ENCODE data around the gene ATG101. TPM values are rescaled to one million over a fixed set of nuclear protein-coding genes. Genes with fewer than 3 reads are reported as not detected.

The ATG101 gene
- total RNA-seq, 1 experiment from 2014 or later: 78.6 TPM

DNA sequence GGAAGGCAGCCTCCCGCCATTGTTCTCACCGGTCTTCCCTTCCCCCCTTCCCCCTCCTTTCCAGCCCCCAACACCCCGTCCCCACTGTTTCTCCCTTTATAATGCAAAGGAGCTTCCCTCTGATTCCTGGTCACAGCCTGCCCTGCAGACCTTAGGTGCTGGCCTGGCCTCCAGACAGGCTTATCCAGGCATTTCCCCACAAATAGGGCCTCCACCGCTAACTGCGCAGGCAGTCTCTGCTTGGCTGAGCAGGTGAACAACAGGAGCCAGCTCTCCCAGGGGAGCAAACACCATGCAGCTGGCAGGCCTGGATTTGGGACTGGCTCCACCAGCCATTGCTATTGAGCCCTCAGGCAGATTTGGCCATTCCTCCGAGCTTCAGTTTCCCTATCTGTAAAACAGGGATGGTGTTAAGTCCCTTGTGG, 55.7 kb downstream of the ATG101 start:
- Histone ChIP-seq H3K36me3 (no peaks in the 10 kb centered on the region), H3K4me1 (replicated peaks) (no peaks in the 10 kb centered on the region), H3K9me3 (replicated peaks) (no peaks in the 10 kb centered on the region), H3K4me3 (no peak overlapping the region), H3K27ac (no peak overlapping the region), H3K27me3 (replicated peaks) (no peaks in the 10 kb centered on the region)
- no peak for DNase-seq (ENCODE audit: low read depth in 1 of 2, low spot score in 2 of 2)

DNA sequence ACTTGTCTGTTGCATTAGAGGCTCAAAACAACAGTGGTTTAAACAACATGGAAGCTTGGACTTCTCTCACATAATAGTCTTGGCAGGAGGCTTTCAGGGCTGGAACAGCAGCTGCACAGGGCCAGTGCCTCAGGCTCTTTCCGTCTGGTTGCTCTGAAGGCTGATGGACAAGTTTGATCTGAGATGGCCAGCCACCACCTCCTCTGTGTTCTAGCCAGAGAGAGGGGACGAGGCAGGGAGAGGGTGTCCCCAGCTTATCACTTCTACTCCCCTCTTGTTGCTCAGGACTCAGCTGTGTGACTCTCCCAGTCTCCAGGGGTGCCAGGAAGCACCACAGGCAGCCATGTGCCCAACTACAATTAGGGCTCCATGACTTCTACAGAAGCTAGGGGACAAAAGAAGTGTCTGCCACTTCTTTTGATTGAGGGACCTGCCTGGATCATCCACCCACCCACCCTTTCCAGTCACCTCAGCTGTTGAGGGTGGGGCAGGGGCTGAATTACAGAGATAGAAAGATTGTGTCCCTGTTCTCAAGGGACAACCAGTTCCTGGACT, 56.3 kb downstream of the ATG101 start:
- H3K27ac ChIP-seq: no peak overlapping the region
- H3K4me1 ChIP-seq (replicated peaks): no peaks in the 10 kb centered on the region
- H3K36me3 ChIP-seq: no peaks in the 10 kb centered on the region
- no peaks in the 10 kb centered on the region for H3K27me3 ChIP-seq (replicated peaks)
- H3K4me3 ChIP-seq: no peak overlapping the region
- no peak for DNase-seq (ENCODE audit: low read depth in 1 of 2, low spot score in 2 of 2)
- H3K9me3 ChIP-seq (replicated peaks): no peaks in the 10 kb centered on the region

Other genes starting within 250 kb of the ATG101 start
- gene FIGNL2, start 221.3 kb upstream of the ATG101 start, total RNA-seq (2014; rRNA removed; shearing (Covaris generic)): not detected in 2 replicates
- not detected in 2 replicates for gene ANKRD33, start 181.9 kb upstream of the ATG101 start, total RNA-seq (2014; rRNA removed; shearing (Covaris generic))
- gene ACVRL1, start 162.5 kb upstream of the ATG101 start, total RNA-seq (2014; rRNA removed; shearing (Covaris generic)): 23.3 and 27.6 TPM in 2 replicates
- 3.3 and 3.8 TPM in 2 replicates for gene ACVR1B, start 118.3 kb upstream of the ATG101 start, total RNA-seq (2014; rRNA removed; shearing (Covaris generic))
- gene TAMALIN, start 63.0 kb upstream of the ATG101 start, total RNA-seq (2014; rRNA removed; shearing (Covaris generic)): 6.8 and 13.1 TPM in 2 replicates
- 3.7 and 7.0 TPM in 2 replicates for gene NR4A1, start 18.5 kb upstream of the ATG101 start, total RNA-seq (2014; rRNA removed; shearing (Covaris generic))
- not detected in 2 replicates for gene SMIM41, start 9.7 kb downstream of the ATG101 start, total RNA-seq (2014; rRNA removed; shearing (Covaris generic))
- 1.5 and 4.0 TPM in 2 replicates for gene KRT80, start 122.0 kb downstream of the ATG101 start, total RNA-seq (2014; rRNA removed; shearing (Covaris generic))
- 2.1 and 16.1 TPM in 2 replicates for gene KRT7, start 163.3 kb downstream of the ATG101 start, total RNA-seq (2014; rRNA removed; shearing (Covaris generic))
- 0.37 TPM in 1 of 2 replicates, not detected in the other for gene KRT86, start 204.7 kb downstream of the ATG101 start, total RNA-seq (2014; rRNA removed; shearing (Covaris generic))
- gene KRT81, start 221.6 kb downstream of the ATG101 start, total RNA-seq (2014; rRNA removed; shearing (Covaris generic)): 0.13 TPM in 1 of 2 replicates, not detected in the other

Data from SJSA1 (cell line).